ENCODE data around the gene BICD1.

GRCh38 chr12:32242641-32243040 lies 136.0 kb downstream of the BICD1 start:
- TF ChIP-seq CTCF (conservative IDR thresholded peaks at IDR 0.05) (no peak), EZH2 (IDR thresholded peaks at IDR 0.05; ENCODE audit: low read depth) (no peak)

Data from PC-9 (cell line).